ENCODE measurements around the gene ZNF217. TPM values are rescaled to one million over a fixed set of nuclear protein-coding genes. Genes with fewer than 3 reads are reported as not detected.
"Not testable (repeated sequence)": the region's sequence is repeated elsewhere in the genome, so short reads cannot be mapped to it uniquely, and the experiment has no call there.

ZNF217 gene
- total and polyA plus RNA-seq, 5 donors: 4.5 to 15.6 (median 9.9) TPM

GRCh38 chr20:53523615-53524014 lies 70.0 kb downstream of the ZNF217 start:
- ATAC-seq; H3K27me3 ChIP-seq (ENCODE audit: control insufficient read depth, insufficient read depth); intact Hi-C loops (cut with DNase I); H3K9me3 ChIP-seq (ENCODE audit: control insufficient read depth, low read length); DNase-seq; H3K27ac ChIP-seq (ENCODE audit: low read length); H3K4me1 ChIP-seq (ENCODE audit: control insufficient read depth, insufficient read depth, low read length); H3K4me3 ChIP-seq (ENCODE audit: low read length): not testable (repeated sequence)
- WGBS: 97% methylated on average over 2 of the region's 2 CpGs

- WGBS: 83% methylated on average over 5 of the region's 5 CpGs
- intact Hi-C loops (cut with DNase I): no loop called here
- H3K27ac ChIP-seq (ENCODE audit: low read length): no peak overlapping the region
Measured at GRCh38 chr20:53522696-53523095, 70.9 kb downstream of the ZNF217 start.

GRCh38 chr20:53522026-53522425 lies 71.6 kb downstream of the ZNF217 start:
- H3K27me3 ChIP-seq (ENCODE audit: control insufficient read depth, insufficient read depth): no peaks in the 10 kb centered on the region
- H3K4me1 ChIP-seq (ENCODE audit: control insufficient read depth, insufficient read depth, low read length): no peaks in the 10 kb centered on the region
- H3K4me3 ChIP-seq (ENCODE audit: low read length): no peak overlapping the region
- whole genome bisulfite sequencing: 83% methylated on average over 3 of the region's 3 CpGs
- no peak for DNase-seq
- no peak for ATAC-seq
- no peak overlapping the region for H3K27ac ChIP-seq (ENCODE audit: low read length)
- no peaks in the 10 kb centered on the region for H3K9me3 ChIP-seq (ENCODE audit: control insufficient read depth, low read length)
- intact Hi-C loops (cut with DNase I): no loop called here

More at GRCh38 chr20:53522696-53523095, 70.9 kb downstream of the ZNF217 start:
- no peak for ATAC-seq
- no peak overlapping the region for H3K4me3 ChIP-seq (ENCODE audit: low read length)
- no peak for DNase-seq
- H3K27me3 ChIP-seq (ENCODE audit: control insufficient read depth, insufficient read depth): no peaks in the 10 kb centered on the region
- H3K9me3 ChIP-seq (ENCODE audit: control insufficient read depth, low read length): no peaks in the 10 kb centered on the region
- no peaks in the 10 kb centered on the region for H3K4me1 ChIP-seq (ENCODE audit: control insufficient read depth, insufficient read depth, low read length)

- DNase-seq; ATAC-seq; H3K4me3 ChIP-seq (ENCODE audit: low read length); H3K27ac ChIP-seq (ENCODE audit: low read length); intact Hi-C loops (cut with DNase I); H3K27me3 ChIP-seq (ENCODE audit: control insufficient read depth, insufficient read depth); H3K9me3 ChIP-seq (ENCODE audit: control insufficient read depth, low read length); H3K4me1 ChIP-seq (ENCODE audit: control insufficient read depth, insufficient read depth, low read length): not testable (repeated sequence)
- 69% methylated on average over 5 of the region's 5 CpGs for WGBS
Measured at GRCh38 chr20:53521421-53521820, 72.2 kb downstream of the ZNF217 start.

GRCh38 chr20:53517146-53517545 lies 76.5 kb downstream of the ZNF217 start:
- Histone ChIP-seq H3K9me3 (ENCODE audit: control insufficient read depth, low read length) (no peaks in the 10 kb centered on the region), H3K4me1 (ENCODE audit: control insufficient read depth, insufficient read depth, low read length) (no peaks in the 10 kb centered on the region), H3K27me3 (ENCODE audit: control insufficient read depth, insufficient read depth) (no peaks in the 10 kb centered on the region), H3K4me3 (ENCODE audit: low read length) (no peak overlapping the region), H3K27ac (ENCODE audit: low read length) (no peak overlapping the region)
- intact Hi-C loops (cut with DNase I): loop anchor here in 1 of 4 donors (5.0 kb wide), 1 partner anchor 175 kb away; no protein-coding TSS in a partner anchor
- 73% methylated on average over 13 of the region's 13 CpGs for WGBS
- ATAC-seq (no peak), DNase-seq (no peak)

All from right cardiac atrium (tissue), 5 donors.